H9 (cell line): ENCODE results near the gene NDUFV3. TPM values are rescaled to one million over a fixed set of nuclear protein-coding genes. Genes with fewer than 3 reads are reported as not detected.

Source experiments
- DNase-seq: peaks from one replicate; pipeline ENCODE4 v3.0.0-alpha.2; 2017
- H2AFZ ChIP-seq: one replicate; pipeline ENCODE4 v1.6.1; 2013; ENCODE audit warnings: mild to moderate bottlenecking, low read length, control low read depth, moderate library complexity
- H2AK5ac ChIP-seq: 2 replicates; pipeline ENCODE4 v1.6.1; 2013; ENCODE audit warnings: low read length, control low read depth, mixed read lengths; ENCODE audit not compliant: insufficient read length
- H2BK120ac ChIP-seq: one replicate; pipeline ENCODE4 v1.6.1; 2013; ENCODE audit warnings: low read depth, mild to moderate bottlenecking, low read length, control low read depth, inconsistent platforms; ENCODE audit not compliant: poor library complexity, severe bottlenecking
- H2BK12ac ChIP-seq: 2 replicates; pipeline ENCODE4 v1.6.1; 2013; ENCODE audit warnings: low read length, control low read depth, mixed read lengths, low read depth; ENCODE audit not compliant: insufficient read length
- H2BK15ac ChIP-seq: 2 replicates; pipeline ENCODE4 v1.6.1; 2013; ENCODE audit warnings: low read depth, low read length, control low read depth
- H2BK20ac ChIP-seq: one replicate; pipeline ENCODE4 v1.6.1; 2013; ENCODE audit warnings: low read depth, mild to moderate bottlenecking, low read length, control low read depth, inconsistent platforms; ENCODE audit not compliant: poor library complexity, severe bottlenecking
- H2BK5ac ChIP-seq: 2 replicates; pipeline ENCODE4 v1.6.1; 2013; ENCODE audit warnings: low read length, control low read depth, mixed read lengths; ENCODE audit not compliant: insufficient read length
- H3K14ac ChIP-seq: 2 replicates; pipeline ENCODE4 v1.6.1; 2013; ENCODE audit warnings: low read length, control low read depth; ENCODE audit not compliant: insufficient read depth
- H3K18ac ChIP-seq: 2 replicates; pipeline ENCODE4 v1.6.1; 2013; ENCODE audit warnings: low read depth, mild to moderate bottlenecking, mixed read lengths, low read length, control low read depth; ENCODE audit not compliant: insufficient read length
- H3K23ac ChIP-seq: 2 replicates; pipeline ENCODE4 v1.6.1; 2013; ENCODE audit warnings: low read length, control low read depth, mixed read lengths, low read depth; ENCODE audit not compliant: insufficient read length
- H3K23me2 ChIP-seq: 2 replicates; pipeline ENCODE4 v1.6.1; 2013; ENCODE audit warnings: low read depth, mild to moderate bottlenecking, mixed read lengths, low read length, control low read depth; ENCODE audit not compliant: insufficient read length, poor library complexity, severe bottlenecking
- H3K27ac ChIP-seq: 2 replicates; pipeline ENCODE4 v1.5.1; 2013; ENCODE audit warnings: low read length, control low read depth, mixed read lengths, low read depth; ENCODE audit not compliant: insufficient read length
- H3K27me3 ChIP-seq: 2 replicates; pipeline ENCODE4 v1.6.1; 2013; ENCODE audit warnings: low read length, control low read depth, inconsistent platforms; ENCODE audit not compliant: insufficient read depth
- H3K4ac ChIP-seq: 2 replicates; pipeline ENCODE4 v1.6.1; 2013; ENCODE audit warnings: low read depth, mild to moderate bottlenecking, control low read depth, inconsistent platforms, low read length, moderate library complexity
- H3K4me1 ChIP-seq: 2 replicates; pipeline ENCODE4 v1.6.1; 2013; ENCODE audit warnings: low read length, control low read depth, inconsistent platforms; ENCODE audit not compliant: insufficient read depth
- H3K4me2 ChIP-seq: 2 replicates; pipeline ENCODE4 v1.6.1; 2013; ENCODE audit warnings: low read length, control low read depth, mixed read lengths; ENCODE audit not compliant: insufficient read length, insufficient read depth
- H3K56ac ChIP-seq: 2 replicates; pipeline ENCODE4 v1.6.1; 2013; ENCODE audit warnings: low read depth, mild to moderate bottlenecking, mixed read lengths, low read length, control low read depth; ENCODE audit not compliant: insufficient read length
- H3K79me1 ChIP-seq: 2 replicates; pipeline ENCODE4 v1.6.1; 2013; ENCODE audit warnings: low read depth, mild to moderate bottlenecking, moderate library complexity, low read length, control low read depth, inconsistent platforms; ENCODE audit not compliant: insufficient read depth, poor library complexity, severe bottlenecking
- H3K79me2 ChIP-seq: 2 replicates; pipeline ENCODE4 v1.6.1; 2013; ENCODE audit warnings: low read length, control low read depth, inconsistent platforms; ENCODE audit not compliant: insufficient read depth
- H3K9ac ChIP-seq: 2 replicates; pipeline ENCODE4 v1.6.1; 2013; ENCODE audit warnings: low read length, control low read depth, mixed read lengths; ENCODE audit not compliant: insufficient read length; ENCODE audit errors: extremely low read depth
- H3K9me3 ChIP-seq: one replicate; pipeline ENCODE4 v1.6.1; 2013; ENCODE audit warnings: low read depth, low read length, inconsistent platforms; ENCODE audit not compliant: control insufficient read depth
- H3T11ph ChIP-seq: one replicate; pipeline ENCODE4 v1.6.1; 2013; ENCODE audit warnings: mild to moderate bottlenecking, low read length, control low read depth, inconsistent platforms
- H4K20me1 ChIP-seq: one replicate; pipeline ENCODE4 v1.6.1; 2013; ENCODE audit not compliant: control insufficient read depth, insufficient read length, insufficient read depth
- H4K5ac ChIP-seq: 2 replicates; pipeline ENCODE4 v1.6.1; 2013; ENCODE audit warnings: low read depth, mild to moderate bottlenecking, mixed read lengths, low read length, control low read depth; ENCODE audit not compliant: insufficient read length
- H4K8ac ChIP-seq: replicated peaks from 2 replicates; pipeline ENCODE4 v1.6.1; 2013; ENCODE audit warnings: low read length, control low read depth, mixed read lengths, low read depth; ENCODE audit not compliant: insufficient read length
- H4K91ac ChIP-seq: 2 replicates; pipeline ENCODE4 v1.6.1; 2013; ENCODE audit warnings: low read depth, mild to moderate bottlenecking, moderate library complexity, mixed read lengths, low read length, control low read depth; ENCODE audit not compliant: insufficient read length
- H3K27ac Mint-ChIP-seq, 3 experiments: 2 replicates in 2 of 3; 3 replicates in 1 of 3; pipeline ENCODE4 v1.8.0; 2020 to 2021; ENCODE audit warnings: mixed read lengths in 3 of 3, mild to moderate bottlenecking in 1 of 3, moderate library complexity in 1 of 3
- H3K27me3 Mint-ChIP-seq: 2 replicates; pipeline ENCODE4 v1.8.0; 2021; ENCODE audit warnings: low read depth, mild to moderate bottlenecking, moderate library complexity, mixed read lengths
- H3K36me3 Mint-ChIP-seq, 3 experiments: 2 replicates in 2 of 3; 3 replicates in 1 of 3; pipeline ENCODE4 v1.8.0; 2020 to 2021; ENCODE audit warnings: low read depth in 3 of 3, mixed read lengths in 3 of 3; ENCODE audit not compliant: insufficient read depth in 1 of 3
- H3K4me1 Mint-ChIP-seq, 2 experiments: 2 replicates each; pipeline ENCODE4 v1.8.0; 2020; ENCODE audit warnings: mixed read lengths in 2 of 2
- H3K4me3 Mint-ChIP-seq, 2 experiments: 2 replicates in 1 of 2; 3 replicates in 1 of 2; pipeline ENCODE4 v1.8.0; 2020 to 2021; ENCODE audit warnings: mild to moderate bottlenecking in 2 of 2, mixed read lengths in 2 of 2, moderate library complexity in 1 of 2
- H3K9me3 Mint-ChIP-seq, 2 experiments: 2 replicates in 1 of 2; 3 replicates in 1 of 2; pipeline ENCODE4 v1.8.0; 2020; ENCODE audit warnings: mild to moderate bottlenecking in 2 of 2, mixed read lengths in 2 of 2, moderate library complexity in 1 of 2
- CTCF ChIP-seq: fragments of 200-600 bp; sonication (generic); conservative IDR thresholded peaks from 3 replicates; pipeline ENCODE4 v1.8.0; 2021; ENCODE audit warnings: antibody characterized with exemption, mild to moderate bottlenecking
- WGBS: extraction: QIAGEN DNeasy Blood & Tissue Kit; methylation state at CpG from one replicate; pipeline ENCODE4 v1.1.7; 2013; ENCODE audit warnings: missing lambda C conversion rate, low lambda C conversion rate, mixed read lengths; ENCODE audit not compliant: insufficient read length; ENCODE audit errors: extremely low coverage; 5-methylcytosine and 5-hydroxymethylcytosine counted together
- total RNA-seq: library from RNA; stranded (reverse); gene quantifications from 2 replicates; pipeline ENCODE4 v1.2.1, GENCODE V29; 2021

NDUFV3 gene
- total RNA-seq, 1 experiment from 2014 or later, result 35.6 TPM

GRCh38 chr21:42846221-42846620 is 46.9 kb upstream of the NDUFV3 start:
- Histone ChIP-seq H3K79me2 (peaks cover 6% of the 10 kb centered on the region), H4K20me1 (no peaks in the 10 kb centered on the region)

More at GRCh38 chr21:42846221-42846620, 46.9 kb upstream of the NDUFV3 start:
- H3K18ac ChIP-seq, result no peak overlapping the region
- no peak overlapping the region for H4K5ac ChIP-seq
- Mint-ChIP-seq H3K27ac (no peak overlapping the region; a peak in 1 of 7 replicates), H3K4me1 (no peaks in the 10 kb centered on the region), H3K36me3 (peaks cover 57 to 82% (median 80%) of the 10 kb centered on the region in 3 experiments), H3K9me3 (no peaks in the 10 kb centered on the region), H3K4me3 (no peak overlapping the region), H3K27me3 (no peaks in the 10 kb centered on the region)
- DNase-seq, result no peak
- peaks cover 8% of the 10 kb centered on the region for H3K79me1 ChIP-seq
- no peaks in the 10 kb centered on the region for H3K23me2 ChIP-seq
- H3K23ac ChIP-seq, result no peak overlapping the region
- no peak overlapping the region for H3K27ac ChIP-seq
- H3T11ph ChIP-seq, result no peak overlapping the region
- no peak overlapping the region for H3K4me2 ChIP-seq
- no peak overlapping the region for H2AK5ac ChIP-seq
- no CpG with 5 or more reads among the region's 10 CpGs for WGBS
- H2AFZ ChIP-seq, result no peak overlapping the region
- H3K9ac ChIP-seq, result no peak overlapping the region
- no peaks in the 10 kb centered on the region for H3K4me1 ChIP-seq
- H3K4ac ChIP-seq, result no peak overlapping the region
- no peak for TF ChIP-seq CTCF
- no peaks in the 10 kb centered on the region for H3K9me3 ChIP-seq
- no peak overlapping the region for H3K56ac ChIP-seq
- no peak overlapping the region for H2BK120ac ChIP-seq
- no peak overlapping the region for H2BK12ac ChIP-seq
- H3K27me3 ChIP-seq, result no peaks in the 10 kb centered on the region
- no peak overlapping the region for H2BK5ac ChIP-seq
- no peak overlapping the region for H2BK15ac ChIP-seq
- H2BK20ac ChIP-seq, result no peak overlapping the region
- no peak overlapping the region for H4K91ac ChIP-seq
- no peak overlapping the region for H4K8ac ChIP-seq
- no peak overlapping the region for H3K14ac ChIP-seq
